ENCODE results near the gene ALMS1.
A peak's percentile ranks its signal among the peaks of the same experiment; 100 is the strongest.
"Not testable (repeated sequence)": the region's sequence is repeated elsewhere in the genome, so short reads cannot be mapped to it uniquely, and the experiment has no call there.

The ALMS1 gene, protein sequence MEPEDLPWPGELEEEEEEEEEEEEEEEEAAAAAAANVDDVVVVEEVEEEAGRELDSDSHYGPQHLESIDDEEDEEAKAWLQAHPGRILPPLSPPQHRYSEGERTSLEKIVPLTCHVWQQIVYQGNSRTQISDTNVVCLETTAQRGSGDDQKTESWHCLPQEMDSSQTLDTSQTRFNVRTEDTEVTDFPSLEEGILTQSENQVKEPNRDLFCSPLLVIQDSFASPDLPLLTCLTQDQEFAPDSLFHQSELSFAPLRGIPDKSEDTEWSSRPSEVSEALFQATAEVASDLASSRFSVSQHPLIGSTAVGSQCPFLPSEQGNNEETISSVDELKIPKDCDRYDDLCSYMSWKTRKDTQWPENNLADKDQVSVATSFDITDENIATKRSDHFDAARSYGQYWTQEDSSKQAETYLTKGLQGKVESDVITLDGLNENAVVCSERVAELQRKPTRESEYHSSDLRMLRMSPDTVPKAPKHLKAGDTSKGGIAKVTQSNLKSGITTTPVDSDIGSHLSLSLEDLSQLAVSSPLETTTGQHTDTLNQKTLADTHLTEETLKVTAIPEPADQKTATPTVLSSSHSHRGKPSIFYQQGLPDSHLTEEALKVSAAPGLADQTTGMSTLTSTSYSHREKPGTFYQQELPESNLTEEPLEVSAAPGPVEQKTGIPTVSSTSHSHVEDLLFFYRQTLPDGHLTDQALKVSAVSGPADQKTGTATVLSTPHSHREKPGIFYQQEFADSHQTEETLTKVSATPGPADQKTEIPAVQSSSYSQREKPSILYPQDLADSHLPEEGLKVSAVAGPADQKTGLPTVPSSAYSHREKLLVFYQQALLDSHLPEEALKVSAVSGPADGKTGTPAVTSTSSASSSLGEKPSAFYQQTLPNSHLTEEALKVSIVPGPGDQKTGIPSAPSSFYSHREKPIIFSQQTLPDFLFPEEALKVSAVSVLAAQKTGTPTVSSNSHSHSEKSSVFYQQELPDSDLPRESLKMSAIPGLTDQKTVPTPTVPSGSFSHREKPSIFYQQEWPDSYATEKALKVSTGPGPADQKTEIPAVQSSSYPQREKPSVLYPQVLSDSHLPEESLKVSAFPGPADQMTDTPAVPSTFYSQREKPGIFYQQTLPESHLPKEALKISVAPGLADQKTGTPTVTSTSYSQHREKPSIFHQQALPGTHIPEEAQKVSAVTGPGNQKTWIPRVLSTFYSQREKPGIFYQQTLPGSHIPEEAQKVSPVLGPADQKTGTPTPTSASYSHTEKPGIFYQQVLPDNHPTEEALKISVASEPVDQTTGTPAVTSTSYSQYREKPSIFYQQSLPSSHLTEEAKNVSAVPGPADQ (N-terminal part only)

GRCh38 chr2:73385504-73386341 lies at the start of gene ALMS1:
TSS of gene ALMS1 (plus strand) at chr2:73385836. CDS start at chr2:73385869, 33 bp downstream.
- H3K4me3 ChIP-seq (ENCODE audit: low read depth, low read length): peak within 1 kb of the TSS; percentile 83
- peak; percentile 27; the same call in 1 of the 2 replicates for TF ChIP-seq CTCF (IDR thresholded peaks at IDR 0.05; ENCODE audit: borderline replicate concordance, insufficient read depth, low read depth, low read length)

- no peak for TF ChIP-seq CTCF (IDR thresholded peaks at IDR 0.05; ENCODE audit: borderline replicate concordance, insufficient read depth, low read depth, low read length)
Measured at GRCh38 chr2:73337828-73338227, 47.8 kb upstream of the ALMS1 start.

DNA sequence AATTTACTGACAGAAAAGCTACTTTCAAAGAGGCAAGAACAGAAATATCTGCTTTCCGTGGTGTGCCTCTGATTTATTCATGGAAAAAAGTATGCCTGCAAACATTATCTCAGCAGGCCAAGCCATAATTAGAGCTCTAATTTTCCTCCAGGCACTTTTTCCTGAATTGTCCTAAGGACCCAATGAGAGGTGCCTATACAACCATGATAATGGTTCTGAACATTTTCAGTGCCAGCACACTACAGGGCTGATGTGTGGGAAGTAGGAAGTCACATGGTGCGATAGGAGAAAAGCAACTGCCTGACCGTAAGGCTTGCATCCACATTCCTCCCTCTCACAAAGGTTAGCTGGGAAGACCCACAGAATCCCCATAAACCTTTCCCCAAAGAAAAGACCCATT lies 46.4 kb upstream of the ALMS1 start:
- no peak for TF ChIP-seq CTCF (IDR thresholded peaks at IDR 0.05; ENCODE audit: borderline replicate concordance, insufficient read depth, low read depth, low read length)
- no peak overlapping the region for H3K4me3 ChIP-seq (ENCODE audit: low read depth, low read length)

More at GRCh38 chr2:73337828-73338227, 47.8 kb upstream of the ALMS1 start:
- H3K4me3 ChIP-seq (ENCODE audit: low read depth, low read length): no peak overlapping the region

- no peak overlapping the region for H3K4me3 ChIP-seq (ENCODE audit: low read depth, low read length)
- TF ChIP-seq CTCF (IDR thresholded peaks at IDR 0.05; ENCODE audit: borderline replicate concordance, insufficient read depth, low read depth, low read length): no peak
Measured at GRCh38 chr2:73341039-73341438, 44.6 kb upstream of the ALMS1 start.

DNA sequence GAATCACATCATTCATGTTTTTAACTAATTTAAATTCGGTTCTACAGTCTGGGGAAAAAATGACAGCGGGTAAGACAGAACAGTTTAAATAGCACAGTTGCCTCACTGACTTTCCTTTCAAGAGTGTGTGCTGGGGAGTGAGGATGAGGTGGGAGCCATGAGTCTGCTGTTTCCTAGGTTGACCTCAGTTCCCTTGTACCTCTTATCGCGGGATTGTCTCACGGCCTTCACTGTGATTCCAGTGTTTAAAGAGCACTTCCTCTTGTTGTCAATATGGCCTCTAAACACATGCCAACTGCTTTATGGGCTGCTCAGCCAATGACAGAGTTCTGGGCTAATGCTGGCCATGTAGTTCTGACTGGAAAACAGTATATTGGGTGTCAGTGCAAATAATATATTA lies 41.6 kb upstream of the ALMS1 start:
- H3K4me3 ChIP-seq (ENCODE audit: low read depth, low read length): no peak overlapping the region
- TF ChIP-seq CTCF (IDR thresholded peaks at IDR 0.05; ENCODE audit: borderline replicate concordance, insufficient read depth, low read depth, low read length): no peak

DNA sequence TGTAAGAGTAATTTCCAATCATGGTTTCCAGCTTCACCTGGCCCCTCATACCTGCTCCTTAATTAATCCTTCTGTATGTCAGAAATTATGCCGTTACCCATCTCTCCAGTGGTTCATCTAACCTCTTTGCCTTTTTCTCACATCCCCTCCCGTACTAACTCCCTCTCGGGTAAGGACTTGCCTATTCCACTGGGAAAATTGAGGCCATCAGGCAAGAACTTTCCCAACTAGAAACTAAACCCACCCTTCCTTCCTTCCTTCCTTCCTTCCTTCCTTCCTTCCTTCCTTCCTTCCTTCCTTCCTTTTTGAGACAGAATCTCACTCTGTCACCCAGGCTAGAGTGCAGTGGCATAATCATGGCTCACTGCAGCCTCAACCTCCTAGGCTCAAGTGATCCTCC lies 40.9 kb upstream of the ALMS1 start:
- not testable (repeated sequence) for H3K4me3 ChIP-seq (ENCODE audit: low read depth, low read length)

Data from GM12875 (cell line).